OCI-LY7 (cell line): ENCODE results near the gene PAK5.

Experiments used
- EZH2phosphoT487 ChIP-seq: fragments of 200-600 bp; sonication (generic); IDR thresholded peaks from 2 replicates; pipeline ENCODE4 v1.6.1; 2018; ENCODE audit warnings: low read depth, borderline replicate concordance, mild to moderate bottlenecking, mixed run types, antibody characterized with exemption, low read length, moderate library complexity, mixed read lengths
- TF ChIP-seq, protein P1 (sequence below): fragments of 200-600 bp; sonication (generic); conservative IDR thresholded peaks from 2 replicates; pipeline ENCODE4 v1.5.1; 2014; ENCODE audit warnings: mild to moderate bottlenecking, antibody characterized with exemption, low read length, moderate library complexity, mixed read lengths

DNA sequence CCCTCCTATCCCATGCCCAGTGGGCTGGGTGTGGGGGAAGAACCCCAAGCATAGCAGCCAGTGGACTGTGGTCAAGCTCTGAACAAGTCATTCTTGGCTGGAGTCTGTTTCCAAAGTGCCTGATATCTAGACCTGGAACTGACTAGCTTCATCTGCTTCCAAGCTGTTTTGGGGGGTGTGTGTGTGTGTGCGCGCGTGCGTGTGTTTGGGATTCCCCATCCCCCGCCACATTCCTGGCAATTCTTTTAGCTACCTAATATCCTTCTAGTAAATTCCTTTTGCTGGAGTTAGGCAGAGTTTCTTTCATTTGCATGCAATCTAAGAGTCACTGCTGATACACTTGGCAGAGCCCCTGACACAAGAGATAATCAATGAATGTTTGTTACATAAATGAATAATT is 7.8 kb downstream of the PAK5 start:
- TF ChIP-seq, protein P1, sequence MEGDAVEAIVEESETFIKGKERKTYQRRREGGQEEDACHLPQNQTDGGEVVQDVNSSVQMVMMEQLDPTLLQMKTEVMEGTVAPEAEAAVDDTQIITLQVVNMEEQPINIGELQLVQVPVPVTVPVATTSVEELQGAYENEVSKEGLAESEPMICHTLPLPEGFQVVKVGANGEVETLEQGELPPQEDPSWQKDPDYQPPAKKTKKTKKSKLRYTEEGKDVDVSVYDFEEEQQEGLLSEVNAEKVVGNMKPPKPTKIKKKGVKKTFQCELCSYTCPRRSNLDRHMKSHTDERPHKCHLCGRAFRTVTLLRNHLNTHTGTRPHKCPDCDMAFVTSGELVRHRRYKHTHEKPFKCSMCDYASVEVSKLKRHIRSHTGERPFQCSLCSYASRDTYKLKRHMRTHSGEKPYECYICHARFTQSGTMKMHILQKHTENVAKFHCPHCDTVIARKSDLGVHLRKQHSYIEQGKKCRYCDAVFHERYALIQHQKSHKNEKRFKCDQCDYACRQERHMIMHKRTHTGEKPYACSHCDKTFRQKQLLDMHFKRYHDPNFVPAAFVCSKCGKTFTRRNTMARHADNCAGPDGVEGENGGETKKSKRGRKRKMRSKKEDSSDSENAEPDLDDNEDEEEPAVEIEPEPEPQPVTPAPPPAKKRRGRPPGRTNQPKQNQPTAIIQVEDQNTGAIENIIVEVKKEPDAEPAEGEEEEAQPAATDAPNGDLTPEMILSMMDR = no peak
- no peak for TF ChIP-seq EZH2phosphoT487
